GM06990 (cell line): ENCODE results near the gene C10orf53.

Source experiments
- DNase-seq: peaks from one replicate; pipeline ENCODE4 v3.0.0-alpha.2; 2011; ENCODE audit not compliant: insufficient read length; ENCODE audit errors: extremely low read depth
- H3K27me3 ChIP-seq: replicated peaks from 2 replicates; pipeline ENCODE4 v1.6.0; 2011; ENCODE audit warnings: low read length; ENCODE audit not compliant: control insufficient read depth, insufficient read depth
- H3K36me3 ChIP-seq: 2 replicates; pipeline ENCODE4 v1.5.1; 2011; ENCODE audit warnings: low read length; ENCODE audit not compliant: control insufficient read depth, insufficient read depth
- H3K4me3 ChIP-seq: replicated peaks from 2 replicates; pipeline ENCODE4 v1.5.1; 2011; ENCODE audit warnings: low read depth, mild to moderate bottlenecking, control low read depth, low read length
- CTCF ChIP-seq: IDR thresholded peaks from 2 replicates; pipeline ENCODE4 v1.5.1; 2011; ENCODE audit warnings: low read length, control low read depth, mild to moderate bottlenecking, inconsistent platforms; ENCODE audit not compliant: insufficient read depth, poor library complexity, severe bottlenecking

C10orf53 gene

DNA sequence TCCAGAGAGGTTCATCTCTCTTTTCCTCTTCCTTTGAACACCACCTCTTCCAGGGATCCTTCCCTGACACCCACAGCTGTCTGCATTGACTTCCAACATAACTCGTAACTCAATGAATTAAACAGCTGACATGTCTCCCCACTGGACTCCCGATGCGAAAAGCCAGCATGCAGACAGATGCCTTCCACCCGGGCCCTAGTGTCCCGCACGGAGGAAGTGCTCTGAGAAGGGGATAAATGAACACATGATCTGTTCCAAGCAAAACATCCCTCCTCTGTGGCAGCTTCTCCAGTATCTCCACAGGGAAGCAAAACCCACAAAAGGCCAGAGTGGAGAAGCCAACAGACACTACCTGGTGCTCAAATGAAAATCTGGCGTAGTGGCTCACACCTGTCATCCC lies 54.4 kb downstream of the C10orf53 start:
- no peak overlapping the region for H3K4me3 ChIP-seq
- H3K36me3 ChIP-seq: no peaks in the 10 kb centered on the region
- no peak for TF ChIP-seq CTCF
- H3K27me3 ChIP-seq: no peaks in the 10 kb centered on the region
- DNase-seq: no peak

DNA sequence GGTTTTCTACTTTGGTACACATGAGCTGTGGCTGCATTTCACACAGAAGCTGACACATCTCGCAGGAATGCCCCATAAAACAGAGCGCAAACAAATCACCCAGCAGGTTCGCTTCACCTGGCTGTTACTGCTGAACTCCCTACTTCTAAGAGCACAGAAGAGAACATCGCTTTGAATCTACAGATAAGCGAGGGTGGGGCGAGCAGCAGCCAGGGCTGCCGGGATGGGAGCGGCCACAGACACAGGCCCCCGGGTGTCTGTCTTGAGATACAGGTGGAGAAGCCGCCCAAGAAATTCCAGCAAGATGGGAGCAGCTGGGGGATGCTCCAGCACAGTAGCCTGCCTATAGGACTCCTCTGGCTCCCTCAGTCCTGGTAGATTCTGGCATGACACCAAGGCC lies 55.2 kb downstream of the C10orf53 start:
- no peaks in the 10 kb centered on the region for H3K27me3 ChIP-seq
- H3K4me3 ChIP-seq: no peak overlapping the region
- no peak for DNase-seq
- TF ChIP-seq CTCF: no peak
- no peaks in the 10 kb centered on the region for H3K36me3 ChIP-seq

- Histone ChIP-seq H3K4me3 (no peak overlapping the region), H3K36me3 (no peaks in the 10 kb centered on the region), H3K27me3 (no peaks in the 10 kb centered on the region)
- no peak for DNase-seq
- no peak for TF ChIP-seq CTCF
Observed at GRCh38 chr10:49735161-49735560, 55.7 kb downstream of the C10orf53 start.

- Histone ChIP-seq H3K36me3 (no peaks in the 10 kb centered on the region), H3K4me3 (no peak overlapping the region), H3K27me3 (no peaks in the 10 kb centered on the region)
- no peak for TF ChIP-seq CTCF
- no peak for DNase-seq
Observed at GRCh38 chr10:49735848-49736563, 56.6 kb downstream of the C10orf53 start.

DNA sequence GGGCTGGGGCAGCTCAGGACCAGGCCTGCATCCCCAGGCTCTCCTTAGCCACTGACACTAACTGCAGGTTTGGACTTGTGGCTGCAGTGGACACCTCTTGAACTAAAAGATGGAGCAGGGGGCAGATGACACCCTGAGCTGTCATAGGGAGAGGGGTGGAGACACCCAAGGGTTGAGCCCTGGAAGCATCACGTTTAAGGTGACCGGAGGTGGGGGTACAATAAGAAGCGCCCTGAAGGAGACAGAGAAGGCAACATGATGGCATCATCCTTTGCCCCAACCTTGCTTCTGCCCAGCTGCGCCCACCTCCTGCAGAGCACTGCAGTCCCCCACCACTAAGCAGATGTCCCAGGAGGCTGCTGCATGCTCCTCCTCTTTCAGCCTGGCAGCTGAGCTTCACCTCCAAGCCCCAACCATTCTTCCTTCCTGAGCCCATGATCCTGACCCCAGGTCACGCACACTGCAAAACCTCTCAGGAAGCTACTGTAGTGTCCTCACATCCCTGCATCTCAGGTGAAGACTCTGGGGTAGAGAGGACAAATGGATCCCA lies 57.2 kb downstream of the C10orf53 start:
- TF ChIP-seq CTCF: no peak
- no peaks in the 10 kb centered on the region for H3K27me3 ChIP-seq
- no peak overlapping the region for H3K4me3 ChIP-seq
- DNase-seq: no peak
- no peaks in the 10 kb centered on the region for H3K36me3 ChIP-seq
